ENCODE results near the gene KCNF1.

DNA sequence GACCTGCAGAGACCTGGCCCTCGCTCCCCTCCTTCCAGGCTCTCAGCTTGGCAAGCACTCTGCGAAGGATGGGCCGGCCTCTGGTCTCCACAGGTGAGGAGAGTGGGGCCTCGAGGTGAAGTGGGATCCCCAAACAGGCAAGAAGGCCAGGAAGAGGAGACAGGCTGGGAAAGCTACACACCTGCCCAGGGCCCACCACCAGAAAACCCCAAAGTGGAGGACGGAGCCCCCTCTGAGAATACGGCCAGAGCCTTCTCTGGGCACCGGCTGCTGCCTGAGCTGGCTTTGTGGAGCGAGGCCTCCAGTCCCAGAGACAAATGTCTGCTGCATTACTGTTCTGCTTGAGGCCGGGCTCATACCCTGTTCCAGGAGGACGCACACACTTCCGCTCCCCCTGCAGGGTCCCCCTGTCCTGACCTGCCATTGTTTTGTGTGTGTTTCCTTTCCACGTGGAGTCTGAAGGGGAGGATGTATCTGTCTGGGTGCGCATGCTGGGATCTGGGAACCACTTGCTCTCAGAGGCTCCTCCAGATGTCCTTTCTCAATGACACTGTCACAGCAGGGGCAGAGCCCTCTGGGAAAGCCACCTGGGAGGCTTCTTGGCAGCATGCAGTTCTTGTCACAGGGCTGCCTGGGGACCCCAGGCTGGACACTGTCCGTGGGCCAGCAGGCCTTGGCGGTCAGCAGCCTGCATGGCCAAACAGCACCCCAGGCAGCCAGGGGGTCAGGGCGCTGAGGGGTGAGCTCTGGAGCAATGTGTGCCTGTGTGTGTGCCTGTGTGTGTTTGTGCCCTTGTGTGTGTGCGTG lies 20.8 kb downstream of the KCNF1 start:
- TF ChIP-seq, protein P1, sequence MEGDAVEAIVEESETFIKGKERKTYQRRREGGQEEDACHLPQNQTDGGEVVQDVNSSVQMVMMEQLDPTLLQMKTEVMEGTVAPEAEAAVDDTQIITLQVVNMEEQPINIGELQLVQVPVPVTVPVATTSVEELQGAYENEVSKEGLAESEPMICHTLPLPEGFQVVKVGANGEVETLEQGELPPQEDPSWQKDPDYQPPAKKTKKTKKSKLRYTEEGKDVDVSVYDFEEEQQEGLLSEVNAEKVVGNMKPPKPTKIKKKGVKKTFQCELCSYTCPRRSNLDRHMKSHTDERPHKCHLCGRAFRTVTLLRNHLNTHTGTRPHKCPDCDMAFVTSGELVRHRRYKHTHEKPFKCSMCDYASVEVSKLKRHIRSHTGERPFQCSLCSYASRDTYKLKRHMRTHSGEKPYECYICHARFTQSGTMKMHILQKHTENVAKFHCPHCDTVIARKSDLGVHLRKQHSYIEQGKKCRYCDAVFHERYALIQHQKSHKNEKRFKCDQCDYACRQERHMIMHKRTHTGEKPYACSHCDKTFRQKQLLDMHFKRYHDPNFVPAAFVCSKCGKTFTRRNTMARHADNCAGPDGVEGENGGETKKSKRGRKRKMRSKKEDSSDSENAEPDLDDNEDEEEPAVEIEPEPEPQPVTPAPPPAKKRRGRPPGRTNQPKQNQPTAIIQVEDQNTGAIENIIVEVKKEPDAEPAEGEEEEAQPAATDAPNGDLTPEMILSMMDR (IDR thresholded peaks at IDR 0.05; ENCODE audit: low read depth, low read length, missing input control): no peak
- TF ChIP-seq YY1 (IDR thresholded peaks at IDR 0.05) (no peak), GABPA (IDR thresholded peaks at IDR 0.05 in 1 of 2, conservative IDR thresholded peaks at IDR 0.05 in 1 of 2) (no peak), SP1 (IDR thresholded peaks at IDR 0.05) (no peak), NR2F2 (IDR thresholded peaks at IDR 0.05) (no peak), TAF1 (conservative IDR thresholded peaks at IDR 0.05) (no peak), EGR1 (IDR thresholded peaks at IDR 0.05; ENCODE audit: low read depth in 2 of 2) (no peak), HNF4G (IDR thresholded peaks at IDR 0.05) (no peak)
- TF ChIP-seq, protein P2, sequence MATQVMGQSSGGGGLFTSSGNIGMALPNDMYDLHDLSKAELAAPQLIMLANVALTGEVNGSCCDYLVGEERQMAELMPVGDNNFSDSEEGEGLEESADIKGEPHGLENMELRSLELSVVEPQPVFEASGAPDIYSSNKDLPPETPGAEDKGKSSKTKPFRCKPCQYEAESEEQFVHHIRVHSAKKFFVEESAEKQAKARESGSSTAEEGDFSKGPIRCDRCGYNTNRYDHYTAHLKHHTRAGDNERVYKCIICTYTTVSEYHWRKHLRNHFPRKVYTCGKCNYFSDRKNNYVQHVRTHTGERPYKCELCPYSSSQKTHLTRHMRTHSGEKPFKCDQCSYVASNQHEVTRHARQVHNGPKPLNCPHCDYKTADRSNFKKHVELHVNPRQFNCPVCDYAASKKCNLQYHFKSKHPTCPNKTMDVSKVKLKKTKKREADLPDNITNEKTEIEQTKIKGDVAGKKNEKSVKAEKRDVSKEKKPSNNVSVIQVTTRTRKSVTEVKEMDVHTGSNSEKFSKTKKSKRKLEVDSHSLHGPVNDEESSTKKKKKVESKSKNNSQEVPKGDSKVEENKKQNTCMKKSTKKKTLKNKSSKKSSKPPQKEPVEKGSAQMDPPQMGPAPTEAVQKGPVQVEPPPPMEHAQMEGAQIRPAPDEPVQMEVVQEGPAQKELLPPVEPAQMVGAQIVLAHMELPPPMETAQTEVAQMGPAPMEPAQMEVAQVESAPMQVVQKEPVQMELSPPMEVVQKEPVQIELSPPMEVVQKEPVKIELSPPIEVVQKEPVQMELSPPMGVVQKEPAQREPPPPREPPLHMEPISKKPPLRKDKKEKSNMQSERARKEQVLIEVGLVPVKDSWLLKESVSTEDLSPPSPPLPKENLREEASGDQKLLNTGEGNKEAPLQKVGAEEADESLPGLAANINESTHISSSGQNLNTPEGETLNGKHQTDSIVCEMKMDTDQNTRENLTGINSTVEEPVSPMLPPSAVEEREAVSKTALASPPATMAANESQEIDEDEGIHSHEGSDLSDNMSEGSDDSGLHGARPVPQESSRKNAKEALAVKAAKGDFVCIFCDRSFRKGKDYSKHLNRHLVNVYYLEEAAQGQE (IDR thresholded peaks at IDR 0.05): no peak
- TF ChIP-seq, protein P3, sequence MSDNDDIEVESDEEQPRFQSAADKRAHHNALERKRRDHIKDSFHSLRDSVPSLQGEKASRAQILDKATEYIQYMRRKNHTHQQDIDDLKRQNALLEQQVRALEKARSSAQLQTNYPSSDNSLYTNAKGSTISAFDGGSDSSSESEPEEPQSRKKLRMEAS (IDR thresholded peaks at IDR 0.05): no peak
